ENCODE data around the gene HIPK2.

- TF ChIP-seq EZH2 (IDR thresholded peaks at IDR 0.05; ENCODE audit: borderline replicate concordance, low read length) (no peak), CTCF (IDR thresholded peaks at IDR 0.05; ENCODE audit: low read length) (no peak)
These were observed 217.6 kb downstream of the HIPK2 start for GRCh38 chr7:139560199-139560598.

Data from OCI-LY1 (cell line).